Measurements from ENCODE around the gene PREX1. TPM values are rescaled to one million over a fixed set of nuclear protein-coding genes. Genes with fewer than 3 reads are reported as not detected.

PREX1 gene
- polyA plus RNA-seq, 1 of the 3 experiments (the other 2 are of a cell fraction): 5.3 TPM

GRCh38 chr20:48695738-48696137, 132.1 kb downstream of the PREX1 start:
- TF ChIP-seq YY1 (IDR thresholded peaks at IDR 0.05; ENCODE audit: low read depth): no peak
- peak; percentile 24; the same call in 1 of the 2 replicates for TF ChIP-seq NFIC (IDR thresholded peaks at IDR 0.05; ENCODE audit: borderline replicate concordance)
- Histone ChIP-seq H3K9me3 (no peaks in the 10 kb centered on the region), H3K4me3 (ENCODE audit: low read depth in 2 of 2, low read length in 1 of 2) (no peak overlapping the region), H3K79me2 (ENCODE audit: insufficient read depth) (no peaks in the 10 kb centered on the region), H3F3A (replicated peaks; ENCODE audit: insufficient read depth) (peaks cover 9% of the 10 kb centered on the region), H3K27me3 (ENCODE audit: insufficient read depth) (no peaks in the 10 kb centered on the region), H2AFZ (ENCODE audit: low read depth) (no peak overlapping the region), H3K9ac (no peak overlapping the region), H3K36me3 (replicated peaks in 1 of 2; ENCODE audit: control insufficient read depth in 1 of 2, insufficient read depth in 2 of 2, low read length in 1 of 2) (no peaks in the 10 kb centered on the region), H3K9me2 (no peaks in the 10 kb centered on the region), H3K4me2 (no peak overlapping the region), H4K20me1 (ENCODE audit: insufficient read depth) (no peaks in the 10 kb centered on the region), H3K27ac (ENCODE audit: low read depth in 2 of 2, low read length in 1 of 2) (0 out of 4 replicates have a peak overlapping the region, but pooled peaks of 1 of the 2 experiments have one; percentile 8), H3K4me1 (ENCODE audit: control insufficient read depth in 1 of 2, insufficient read depth in 2 of 2, low read depth in 1 of 2, low read length in 1 of 2) (peaks cover 13 to 18% of the 10 kb centered on the region in 2 experiments; a peak in 2 of 4 replicates)
- ChIA-PET POLR2A (no interaction called here), CTCF (interaction anchor here (1.2 to 1.6 kb wide), 4 partner anchors 9 to 209 kb away, joined by 3 to 9 read pairs (median 5); no protein-coding TSS in a partner anchor)
- no peak for DNase-seq

GRCh38 chr20:48695255-48695654, 132.5 kb downstream of the PREX1 start:
- no peaks in the 10 kb centered on the region for H4K20me1 ChIP-seq (ENCODE audit: insufficient read depth)
- 0 out of 4 replicates have a peak overlapping the region, but pooled peaks of 1 of the 2 experiments have one; percentile 8 for H3K27ac ChIP-seq (ENCODE audit: low read depth in 2 of 2, low read length in 1 of 2)
- peaks cover 9% of the 10 kb centered on the region for H3F3A ChIP-seq (replicated peaks; ENCODE audit: insufficient read depth)
- CTCF ChIA-PET: interaction anchor here (1.5 to 1.6 kb wide), 3 partner anchors 11 to 210 kb away, joined by 3 to 9 read pairs (median 7); no protein-coding TSS in a partner anchor
- peak; percentile 58 for DNase-seq
- no peaks in the 10 kb centered on the region for H3K9me3 ChIP-seq
- no peak overlapping the region for H2AFZ ChIP-seq (ENCODE audit: low read depth)
- POLR2A ChIA-PET: interaction anchor here (1.1 kb wide), 1 partner anchor 13 kb away, joined by 4 read pairs; no protein-coding TSS in a partner anchor
- H3K9ac ChIP-seq: no peak overlapping the region
- H3K4me1 ChIP-seq (ENCODE audit: control insufficient read depth in 1 of 2, insufficient read depth in 2 of 2, low read depth in 1 of 2, low read length in 1 of 2): peaks cover 13 to 18% of the 10 kb centered on the region in 2 experiments; a peak in 2 of 4 replicates
- 31% methylated on average over 2 of the region's 2 CpGs for WGBS (ENCODE audit: low lambda C conversion rate)
- no peak overlapping the region for H3K4me3 ChIP-seq (ENCODE audit: low read depth in 2 of 2, low read length in 1 of 2)
- H3K36me3 ChIP-seq (replicated peaks in 1 of 2; ENCODE audit: control insufficient read depth in 1 of 2, insufficient read depth in 2 of 2, low read length in 1 of 2): no peaks in the 10 kb centered on the region
- H3K79me2 ChIP-seq (ENCODE audit: insufficient read depth): no peaks in the 10 kb centered on the region
- no peak for TF ChIP-seq ELF1 (IDR thresholded peaks at IDR 0.05)
- no peak for TF ChIP-seq SMC3 (IDR thresholded peaks at IDR 0.05; ENCODE audit: low read depth, low read length)
- TF ChIP-seq FOXM1 (IDR thresholded peaks at IDR 0.05; ENCODE audit: low read depth): no peak
- TF ChIP-seq MXI1 (IDR thresholded peaks at IDR 0.05; ENCODE audit: low read depth, low read length): peak; percentile 96
- TF ChIP-seq CTCF (IDR thresholded peaks at IDR 0.05): no peak
- TF ChIP-seq RCOR1 (IDR thresholded peaks at IDR 0.05; ENCODE audit: low read length): peak; percentile 95
- TF ChIP-seq RXRA (IDR thresholded peaks at IDR 0.05; ENCODE audit: borderline replicate concordance, low read depth): no peak
- peak; percentile 37 for TF ChIP-seq CHD2 (IDR thresholded peaks at IDR 0.05; ENCODE audit: low read length, partially characterized antibody)
- no peak overlapping the region for H3K4me2 ChIP-seq
- H3K27me3 ChIP-seq (ENCODE audit: insufficient read depth): no peaks in the 10 kb centered on the region
- no peaks in the 10 kb centered on the region for H3K9me2 ChIP-seq
